ENCODE measurements around the gene NAA40. TPM values are rescaled to one million over a fixed set of nuclear protein-coding genes. Genes with fewer than 3 reads are reported as not detected.

Gene NAA40
- total and polyA plus RNA-seq, 2 of the 13 experiments (the other 11 are each of a cell fraction or from before 2014, with no cell fraction given) = 11.1 to 17.9 TPM

- no peak for TF ChIP-seq TEF (CRISPR knock-in tag; IDR thresholded peaks at IDR 0.05)
- TF ChIP-seq EP300 (IDR thresholded peaks at IDR 0.05; ENCODE audit: low read depth in 2 of 2, low read length in 2 of 2) = 0 out of 4 replicates have a peak, but pooled peaks of 1 of the 2 experiments have one; percentile 5
- TF ChIP-seq EP300 (CRISPR knock-in tag; IDR thresholded peaks at IDR 0.05; ENCODE audit: borderline replicate concordance) = no peak
- TF ChIP-seq ADNP (CRISPR knock-in tag; IDR thresholded peaks at IDR 0.05) = 0 out of 2 replicates have a peak, but pooled peaks have one; percentile 29
- no peak for TF ChIP-seq ZNF546 (CRISPR knock-in tag; conservative IDR thresholded peaks at IDR 0.05)
- TF ChIP-seq ZNF570 (CRISPR knock-in tag; IDR thresholded peaks at IDR 0.05; ENCODE audit: borderline replicate concordance) = no peak
- TF ChIP-seq MYC (CRISPR knock-in tag; IDR thresholded peaks at IDR 0.05; ENCODE audit: borderline replicate concordance) = peak; percentile 61
- TF ChIP-seq ZHX2 (IDR thresholded peaks at IDR 0.05; ENCODE audit: low read depth) = no peak
- no peak for TF ChIP-seq ZHX2 (CRISPR knock-in tag; IDR thresholded peaks at IDR 0.05; ENCODE audit: borderline replicate concordance)
- no peak for TF ChIP-seq ZNF619 (CRISPR knock-in tag; IDR thresholded peaks at IDR 0.05)
- TF ChIP-seq DDIT3 (CRISPR knock-in tag; IDR thresholded peaks at IDR 0.05) = no peak
- no peak for TF ChIP-seq ZNF276 (CRISPR knock-in tag; IDR thresholded peaks at IDR 0.05; ENCODE audit: low read depth)
- 0 out of 2 replicates have a peak, but pooled peaks have one; percentile 16 for TF ChIP-seq ZBTB37 (CRISPR knock-in tag; IDR thresholded peaks at IDR 0.05)
- no peak for TF ChIP-seq ZNF12 (CRISPR knock-in tag; IDR thresholded peaks at IDR 0.05)
- peak; percentile 55; the same call in 1 of the 2 replicates for TF ChIP-seq MED1 (CRISPR knock-in tag; IDR thresholded peaks at IDR 0.05)
- no peak for TF ChIP-seq ZNF775 (CRISPR knock-in tag; IDR thresholded peaks at IDR 0.05; ENCODE audit: borderline replicate concordance)
- TF ChIP-seq SNAPC2 (CRISPR knock-in tag; IDR thresholded peaks at IDR 0.05) = no peak
- TF ChIP-seq ZNF282 (IDR thresholded peaks at IDR 0.05; ENCODE audit: partially characterized antibody) = no peak
Measured at GRCh38 chr11:63920126-63920938, 18.5 kb upstream of the NAA40 start (continued).
